Trophoblast cell (in vitro differentiated cells and primary cell): ENCODE measurements around the gene CYP24A1.
A peak's percentile ranks its signal among the peaks of the same experiment; 100 is the strongest.

Source experiments
- DNase-seq, 2 donors: peaks; one replicate each; pipeline ENCODE4 v3.0.0-alpha.2; 2016
- H2AFZ ChIP-seq: 2 replicates; pipeline ENCODE4 v1.6.1; 2013; ENCODE audit warnings: low read length, moderate library complexity, mild to moderate bottlenecking; ENCODE audit not compliant: insufficient read depth, poor library complexity
- H2AK5ac ChIP-seq: 2 replicates; pipeline ENCODE4 v1.6.1; 2013; ENCODE audit warnings: mild to moderate bottlenecking, low read length
- H2BK120ac ChIP-seq: 2 replicates; pipeline ENCODE4 v1.6.1; 2013; ENCODE audit warnings: low read length, mild to moderate bottlenecking, moderate library complexity; ENCODE audit not compliant: insufficient read depth, poor library complexity
- H2BK12ac ChIP-seq: 2 replicates; pipeline ENCODE4 v1.6.1; 2013; ENCODE audit warnings: mild to moderate bottlenecking, low read length, moderate library complexity
- H2BK5ac ChIP-seq: 2 replicates; pipeline ENCODE4 v1.6.1; 2013; ENCODE audit warnings: low read length, low read depth, moderate library complexity, mild to moderate bottlenecking; ENCODE audit not compliant: poor library complexity
- H3K14ac ChIP-seq: 2 replicates; pipeline ENCODE4 v1.6.1; 2013; ENCODE audit warnings: mild to moderate bottlenecking, low read length
- H3K18ac ChIP-seq: 2 replicates; pipeline ENCODE4 v1.6.1; 2013; ENCODE audit warnings: mild to moderate bottlenecking, low read length
- H3K23ac ChIP-seq: 2 replicates; pipeline ENCODE4 v1.6.1; 2013; ENCODE audit warnings: low read length
- H3K27ac ChIP-seq: 2 replicates; pipeline ENCODE4 v1.5.1; 2013; ENCODE audit warnings: low read depth, mild to moderate bottlenecking, inconsistent platforms, low read length, moderate library complexity
- H3K27me3 ChIP-seq: 2 replicates; pipeline ENCODE4 v1.6.1; 2013; ENCODE audit warnings: inconsistent platforms, mild to moderate bottlenecking, low read length, moderate library complexity; ENCODE audit not compliant: insufficient read depth
- H3K36me3 ChIP-seq, 2 experiments: 1 replicate in 1 of 2; 2 replicates in 1 of 2; pipeline ENCODE4 v1.6.1; 2013; ENCODE audit warnings: low read length in 2 of 2, mild to moderate bottlenecking in 2 of 2, moderate library complexity in 1 of 2; ENCODE audit not compliant: insufficient read depth in 2 of 2, control insufficient read depth in 1 of 2
- H3K4ac ChIP-seq: 2 replicates; pipeline ENCODE4 v1.6.1; 2013; ENCODE audit warnings: low read depth, mild to moderate bottlenecking, low read length, moderate library complexity
- H3K4me1 ChIP-seq, 2 experiments: 1 replicate in 1 of 2; 2 replicates in 1 of 2; pipeline ENCODE4 v1.6.1; 2013; ENCODE audit warnings: low read length in 2 of 2, mild to moderate bottlenecking in 2 of 2, moderate library complexity in 1 of 2; ENCODE audit not compliant: insufficient read depth in 2 of 2, control insufficient read depth in 1 of 2
- H3K4me2 ChIP-seq: 2 replicates; pipeline ENCODE4 v1.6.1; 2013; ENCODE audit warnings: inconsistent platforms, mild to moderate bottlenecking, low read length, moderate library complexity
- H3K4me3 ChIP-seq: 2 replicates; pipeline ENCODE4 v1.5.1; 2013; ENCODE audit warnings: mild to moderate bottlenecking, low read depth, low read length, inconsistent platforms
- H3K79me1 ChIP-seq: one replicate; pipeline ENCODE4 v1.6.1; 2013; ENCODE audit warnings: low read length
- H3K79me2 ChIP-seq: 2 replicates; pipeline ENCODE4 v1.6.1; 2013; ENCODE audit warnings: low read length, mild to moderate bottlenecking; ENCODE audit not compliant: control insufficient read depth, insufficient read depth, poor library complexity
- H3K9ac ChIP-seq: 2 replicates; pipeline ENCODE4 v1.6.1; 2013; ENCODE audit warnings: mild to moderate bottlenecking, low read length
- H3K9me3 ChIP-seq: 2 replicates; pipeline ENCODE4 v1.6.1; 2013; ENCODE audit warnings: low read depth, mild to moderate bottlenecking, control low read depth, inconsistent platforms, low read length; ENCODE audit not compliant: insufficient read depth
- H4K12ac ChIP-seq: 2 replicates; pipeline ENCODE4 v1.6.1; 2013; ENCODE audit warnings: low read depth, mild to moderate bottlenecking, low read length, moderate library complexity
- H4K8ac ChIP-seq: 2 replicates; pipeline ENCODE4 v1.6.1; 2013; ENCODE audit warnings: low read depth, mild to moderate bottlenecking, low read length, moderate library complexity
- H4K91ac ChIP-seq: one replicate; pipeline ENCODE4 v1.6.1; 2013; ENCODE audit warnings: low read depth, mild to moderate bottlenecking, low read length, moderate library complexity
- WGBS: extraction: QIAGEN DNeasy Blood & Tissue Kit; methylation state at CpG from one replicate; pipeline ENCODE4 v1.1.7; 2013; ENCODE audit warnings: missing lambda C conversion rate; ENCODE audit not compliant: insufficient read length, insufficient coverage; ENCODE audit errors: extremely low coverage; 5-methylcytosine and 5-hydroxymethylcytosine counted together

The CYP24A1 gene

GRCh38 chr20:54122681-54123586, 50.9 kb downstream of the CYP24A1 start:
- no peaks in the 10 kb centered on the region for H3K36me3 ChIP-seq
- peak overlapping the region; percentile 92 for H4K91ac ChIP-seq
- H3K23ac ChIP-seq: no peak overlapping the region
- no peak overlapping the region for H3K4me2 ChIP-seq
- H2BK5ac ChIP-seq: peak overlapping the region; percentile 96
- H2BK12ac ChIP-seq: peak overlapping the region; percentile 97
- no peak for DNase-seq
- no peak overlapping the region for H4K12ac ChIP-seq
- H3K79me2 ChIP-seq: peaks cover 2% of the 10 kb centered on the region
- H3K9ac ChIP-seq: no peak overlapping the region
- peak overlapping the region; percentile 91 for H2AK5ac ChIP-seq
- H3K27me3 ChIP-seq: no peaks in the 10 kb centered on the region
- peak overlapping the region; percentile 85 for H4K8ac ChIP-seq
- H3K9me3 ChIP-seq: no peaks in the 10 kb centered on the region
- H3K4me1 ChIP-seq: peaks cover 6 to 14% of the 10 kb centered on the region in 2 experiments
- no peak overlapping the region for H2AFZ ChIP-seq
- peak overlapping the region; percentile 96 for H2BK120ac ChIP-seq
- WGBS: no CpG with 5 or more reads among the region's 10 CpGs
- H3K4me3 ChIP-seq: no peak overlapping the region
- H3K27ac ChIP-seq: peak overlapping the region; percentile 97
- peak overlapping the region; percentile 30 for H3K4ac ChIP-seq
- H3K79me1 ChIP-seq: peaks cover 34% of the 10 kb centered on the region
- H3K18ac ChIP-seq: peak overlapping the region; percentile 55
- H3K14ac ChIP-seq: peak overlapping the region; percentile 78

- Histone ChIP-seq H3K4me3 (no peak overlapping the region), H3K79me2 (peaks cover 2% of the 10 kb centered on the region), H2BK120ac (no peak overlapping the region), H3K4ac (no peak overlapping the region), H3K18ac (no peak overlapping the region), H3K14ac (no peak overlapping the region), H2AFZ (no peak overlapping the region), H3K27ac (peak overlapping the region; percentile 55), H4K8ac (no peak overlapping the region), H2BK12ac (no peak overlapping the region), H3K9ac (no peak overlapping the region), H2AK5ac (no peak overlapping the region), H2BK5ac (no peak overlapping the region), H3K27me3 (no peaks in the 10 kb centered on the region), H3K9me3 (no peaks in the 10 kb centered on the region), H3K4me1 (peaks cover 6 to 14% of the 10 kb centered on the region in 2 experiments), H3K79me1 (peaks cover 34% of the 10 kb centered on the region), H3K23ac (no peak overlapping the region), H4K12ac (no peak overlapping the region), H3K4me2 (no peak overlapping the region), H4K91ac (peak overlapping the region; percentile 66), H3K36me3 (no peaks in the 10 kb centered on the region)
- no CpG with 5 or more reads among the region's 1 CpG for WGBS
- DNase-seq: peak in 1 of 2 donors; percentile 37
Measured at GRCh38 chr20:54122189-54122588, 51.6 kb downstream of the CYP24A1 start.

DNA sequence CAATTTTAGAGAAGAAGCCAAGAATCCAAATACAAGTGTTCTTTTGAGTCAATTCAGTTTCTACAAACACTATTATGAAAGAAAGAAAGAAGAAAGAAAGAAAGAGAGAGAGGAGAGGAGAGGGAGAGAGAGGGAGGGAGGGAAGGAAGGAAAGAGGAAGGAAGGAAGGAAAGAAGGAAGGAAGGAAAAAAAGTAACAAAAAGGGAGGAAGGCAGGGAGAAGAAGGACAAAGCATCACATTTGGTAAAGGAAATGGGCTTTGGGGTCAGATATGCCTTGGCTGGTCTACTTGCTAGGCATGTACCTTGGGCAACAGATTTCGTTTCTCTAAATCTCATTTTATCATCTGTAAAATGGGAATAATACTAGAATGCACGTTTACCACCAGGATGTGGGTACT, 54.0 kb downstream of the CYP24A1 start:
- Histone ChIP-seq H4K91ac (peak overlapping the region; percentile 75), H2AFZ (no peak overlapping the region), H3K4ac (no peak overlapping the region), H3K4me3 (no peak overlapping the region), H3K27me3 (no peaks in the 10 kb centered on the region), H3K4me2 (no peak overlapping the region), H2BK5ac (no peak overlapping the region), H3K36me3 (no peaks in the 10 kb centered on the region), H2BK12ac (peak overlapping the region; percentile 8), H3K79me2 (peaks cover 2% of the 10 kb centered on the region), H3K14ac (peak overlapping the region; percentile 52), H3K79me1 (peaks cover 22% of the 10 kb centered on the region), H3K23ac (no peak overlapping the region), H3K9me3 (no peaks in the 10 kb centered on the region), H3K18ac (no peak overlapping the region), H3K4me1 (peaks cover 6 to 9% of the 10 kb centered on the region in 2 experiments), H2AK5ac (no peak overlapping the region), H3K27ac (no peak overlapping the region), H4K8ac (no peak overlapping the region), H3K9ac (no peak overlapping the region), H4K12ac (no peak overlapping the region), H2BK120ac (peak overlapping the region; percentile 49)
- no CpG with 5 or more reads among the region's 2 CpGs for WGBS
- DNase-seq: no peak

- H2AK5ac ChIP-seq: no peak overlapping the region
- H3K27me3 ChIP-seq: no peaks in the 10 kb centered on the region
- no peaks in the 10 kb centered on the region for H3K9me3 ChIP-seq
- H3K4ac ChIP-seq: no peak overlapping the region
- no peak overlapping the region for H3K18ac ChIP-seq
- H3K27ac ChIP-seq: no peak overlapping the region
- no peaks in the 10 kb centered on the region for H3K36me3 ChIP-seq
- no peak overlapping the region for H3K23ac ChIP-seq
- DNase-seq: peak; percentile 62 to 87
- no peak overlapping the region for H2BK120ac ChIP-seq
- H3K14ac ChIP-seq: no peak overlapping the region
- no peak overlapping the region for H3K4me3 ChIP-seq
- H4K91ac ChIP-seq: peak overlapping the region; percentile 19
- no peak overlapping the region for H4K8ac ChIP-seq
- no peak overlapping the region for H2BK5ac ChIP-seq
- peaks cover 21% of the 10 kb centered on the region for H3K79me1 ChIP-seq
- peaks cover 6 to 7% of the 10 kb centered on the region in 2 experiments for H3K4me1 ChIP-seq
- H3K4me2 ChIP-seq: no peak overlapping the region
- H4K12ac ChIP-seq: no peak overlapping the region
- no peak overlapping the region for H2AFZ ChIP-seq
- WGBS: no CpG with 5 or more reads among the region's 9 CpGs
- peaks cover 2% of the 10 kb centered on the region for H3K79me2 ChIP-seq
- no peak overlapping the region for H2BK12ac ChIP-seq
- H3K9ac ChIP-seq: no peak overlapping the region
Measured at GRCh38 chr20:54118220-54119001, 55.4 kb downstream of the CYP24A1 start.
